IMR-90 (cell line): ENCODE measurements around the gene OLFML1. TPM values are rescaled to one million over a fixed set of nuclear protein-coding genes. Genes with fewer than 3 reads are reported as not detected.

Experiments used
- ATAC-seq: fragments of 200-7000 bp; cut with Tn5 transposase; 2 replicates; pipeline ENCODE4 v1.9.1; 2020; ENCODE audit warnings: low read depth, mild to moderate bottlenecking, moderate library complexity
- BruUV-seq: library from RNA; stranded (reverse); fragments of 400-500 nt; replicated peaks from 2 replicates; lab custom pipeline; 2021; lab: Mats Ljungman, UMichigan
- CTCF ChIA-PET: fragments of 300-600 bp; formaldehyde crosslinking; extraction: SDS; loops from one replicate; lab custom pipeline; 2021; ENCODE audit warnings: antibody characterized with exemption; lab: Yijun Ruan, JAX
- POLR2A ChIA-PET: fragments of 300-600 bp; sonication (Branson Sonifier 250); formaldehyde crosslinking; loops from one replicate; lab custom pipeline; 2022; ENCODE audit warnings: antibody characterized with exemption; ENCODE audit not compliant: unreplicated experiment; lab: Charles Lee
- DNase-seq: peaks from one replicate; pipeline ENCODE4 v3.0.0; 2013
- H2AFZ ChIP-seq: replicated peaks from 2 replicates; pipeline ENCODE3; 2013; ENCODE audit warnings: low read length, mild to moderate bottlenecking; ENCODE audit not compliant: poor library complexity
- H2AK5ac ChIP-seq: 2 replicates; pipeline ENCODE4 v1.6.1; 2013; ENCODE audit warnings: low read depth, low read length, inconsistent platforms
- H2AK9ac ChIP-seq: replicated peaks from 2 replicates; pipeline ENCODE3; 2013; ENCODE audit warnings: mild to moderate bottlenecking, low read depth, low read length, moderate library complexity; ENCODE audit not compliant: poor library complexity
- H2BK120ac ChIP-seq: 2 replicates; pipeline ENCODE4 v1.6.1; 2013; ENCODE audit warnings: low read depth, low read length, inconsistent platforms
- H2BK15ac ChIP-seq: 3 replicates; pipeline ENCODE4 v1.6.1; 2013; ENCODE audit warnings: low read depth, low read length, inconsistent platforms
- H2BK20ac ChIP-seq: 2 replicates; pipeline ENCODE4 v1.6.1; 2013; ENCODE audit warnings: low read depth, mild to moderate bottlenecking, inconsistent platforms, low read length, moderate library complexity
- H2BK5ac ChIP-seq: 2 replicates; pipeline ENCODE4 v1.6.1; 2013; ENCODE audit warnings: mild to moderate bottlenecking, low read depth, low read length, inconsistent platforms; ENCODE audit not compliant: poor library complexity, severe bottlenecking
- H3K14ac ChIP-seq: replicated peaks from 2 replicates; pipeline ENCODE4 v1.6.1; 2013; ENCODE audit warnings: low read depth, low read length, inconsistent platforms
- H3K18ac ChIP-seq: 2 replicates; pipeline ENCODE4 v1.6.1; 2013; ENCODE audit warnings: low read depth, low read length, control low read depth
- H3K23ac ChIP-seq: 2 replicates; pipeline ENCODE4 v1.6.1; 2013; ENCODE audit warnings: low read depth, low read length, inconsistent platforms
- H3K27ac ChIP-seq: 2 replicates; pipeline ENCODE4 v1.5.1; 2013; ENCODE audit warnings: mild to moderate bottlenecking, control low read depth, low read length; ENCODE audit not compliant: insufficient read depth
- H3K27me3 ChIP-seq: 2 replicates; pipeline ENCODE4 v1.6.1; 2013; ENCODE audit warnings: low read length; ENCODE audit not compliant: control insufficient read depth, insufficient read depth
- H3K36me3 ChIP-seq: 2 replicates; pipeline ENCODE4 v1.6.1; 2013; ENCODE audit warnings: low read length, mixed read lengths; ENCODE audit not compliant: control insufficient read depth, insufficient read depth
- H3K4ac ChIP-seq: 2 replicates; pipeline ENCODE4 v1.6.1; 2013; ENCODE audit warnings: low read depth, low read length, inconsistent platforms
- H3K4me1 ChIP-seq: 2 replicates; pipeline ENCODE4 v1.6.1; 2013; ENCODE audit warnings: low read length, mixed read lengths; ENCODE audit not compliant: control insufficient read depth, insufficient read depth
- H3K4me2 ChIP-seq: 2 replicates; pipeline ENCODE4 v1.6.1; 2013; ENCODE audit warnings: low read depth, mild to moderate bottlenecking, control low read depth, low read length, moderate library complexity
- H3K4me3 ChIP-seq: 2 replicates; pipeline ENCODE4 v1.5.1; 2013; ENCODE audit warnings: low read depth, mild to moderate bottlenecking, control low read depth, low read length, moderate library complexity; ENCODE audit not compliant: insufficient read depth
- H3K56ac ChIP-seq: 2 replicates; pipeline ENCODE4 v1.6.1; 2013; ENCODE audit warnings: low read length, inconsistent platforms; ENCODE audit not compliant: insufficient read depth; ENCODE audit errors: extremely low read depth
- H3K79me1 ChIP-seq, 2 experiments: 2 replicates each; pipeline ENCODE4 v1.6.1; 2013; ENCODE audit warnings: low read length in 2 of 2, inconsistent platforms in 1 of 2, low read depth in 1 of 2
- H3K9ac ChIP-seq: 2 replicates; pipeline ENCODE4 v1.6.1; 2013; ENCODE audit warnings: low read depth, low read length, control low read depth
- H3K9me1 ChIP-seq: 2 replicates; pipeline ENCODE4 v1.6.1; 2013; ENCODE audit warnings: low read length, inconsistent platforms; ENCODE audit not compliant: insufficient read depth
- H3K9me3 ChIP-seq: 2 replicates; pipeline ENCODE4 v1.6.1; 2013; ENCODE audit warnings: low read length; ENCODE audit not compliant: control insufficient read depth, insufficient read depth
- H4K20me1 ChIP-seq: 2 replicates; pipeline ENCODE4 v1.6.1; 2013; ENCODE audit warnings: low read length, inconsistent platforms; ENCODE audit not compliant: insufficient read depth
- H4K5ac ChIP-seq: 2 replicates; pipeline ENCODE4 v1.6.1; 2013; ENCODE audit warnings: mild to moderate bottlenecking, low read depth, low read length, control low read depth
- H4K8ac ChIP-seq, 2 experiments: 2 replicates each; pipeline ENCODE4 v1.6.1; 2013; ENCODE audit warnings: low read depth in 2 of 2, low read length in 2 of 2, control low read depth in 1 of 2, inconsistent platforms in 1 of 2
- H4K91ac ChIP-seq: 2 replicates; pipeline ENCODE4 v1.6.1; 2013; ENCODE audit warnings: low read depth, low read length, inconsistent platforms; ENCODE audit not compliant: insufficient read depth
- BHLHE40 ChIP-seq: fragments of 150-350 bp; IDR thresholded peaks from 2 replicates; pipeline ENCODE4 v1.6.1; 2016; ENCODE audit warnings: mild to moderate bottlenecking, low read depth, low read length
- CEBPB ChIP-seq: IDR thresholded peaks from 2 replicates; pipeline ENCODE4 v1.6.1; 2012; ENCODE audit warnings: low read depth, low read length, improper control_type of control experiment
- CHD1 ChIP-seq: IDR thresholded peaks from 2 replicates; pipeline ENCODE4 v1.6.1; 2012; ENCODE audit warnings: low read depth, low read length, improper control_type of control experiment
- FOS ChIP-seq: fragments of 150-350 bp; IDR thresholded peaks from 2 replicates; pipeline ENCODE4 v1.6.1; 2016; ENCODE audit warnings: low read depth, low read length
- MAFK ChIP-seq: IDR thresholded peaks from 2 replicates; pipeline ENCODE4 v1.6.1; 2012; ENCODE audit warnings: low read depth, low read length, improper control_type of control experiment
- MAZ ChIP-seq: IDR thresholded peaks from 2 replicates; pipeline ENCODE4 v1.6.1; 2012; ENCODE audit warnings: low read depth, mild to moderate bottlenecking, low read length, improper control_type of control experiment, moderate library complexity, borderline replicate concordance
- MXI1 ChIP-seq: IDR thresholded peaks from 2 replicates; pipeline ENCODE4 v1.6.1; 2012; ENCODE audit warnings: low read depth, mild to moderate bottlenecking, low read length, moderate library complexity, borderline replicate concordance
- NFE2L2 ChIP-seq: fragments of 150-350 bp; IDR thresholded peaks from 2 replicates; pipeline ENCODE4 v1.6.1; 2016; ENCODE audit warnings: low read depth, mild to moderate bottlenecking, low read length
- POLR2A ChIP-seq: IDR thresholded peaks from 2 replicates; pipeline ENCODE4 v1.6.1; 2012; ENCODE audit warnings: mild to moderate bottlenecking, low read depth, low read length
- RAD21 ChIP-seq: IDR thresholded peaks from 2 replicates; pipeline ENCODE4 v1.6.1; 2012; ENCODE audit warnings: low read length, improper control_type of control experiment
- RCOR1 ChIP-seq: IDR thresholded peaks from 2 replicates; pipeline ENCODE4 v1.6.1; 2012; ENCODE audit warnings: mild to moderate bottlenecking, low read length, improper control_type of control experiment; ENCODE audit not compliant: insufficient replicate concordance
- RFX5 ChIP-seq: IDR thresholded peaks from 2 replicates; pipeline ENCODE4 v1.8.0; 2012; ENCODE audit warnings: low read depth, mild to moderate bottlenecking, low read length, moderate library complexity
- SMC3 ChIP-seq: fragments of 150-350 bp; IDR thresholded peaks from 2 replicates; pipeline ENCODE4 v1.6.1; 2016; ENCODE audit warnings: low read depth, mild to moderate bottlenecking, antibody characterized with exemption, low read length, moderate library complexity
- WGBS, 2 experiments: methylation state at CpG; one replicate each; pipeline versions ENCODE4 v1.1.5 to v1.1.7; 2013; ENCODE audit warnings: missing lambda C conversion rate in 2 of 2; ENCODE audit not compliant: insufficient read length in 1 of 2; ENCODE audit errors: extremely low coverage in 2 of 2; 5-methylcytosine and 5-hydroxymethylcytosine counted together
- dilution Hi-C: fragments of 300-500 bp; cut with HindIII; formaldehyde crosslinking; loops from one replicate; pipeline ENCODE4 v1.14.3; 2018; ENCODE audit warnings: low sequenced_read_pairs; ENCODE audit not compliant: unreplicated experiment
- in situ Hi-C: fragments of 300-500 bp; cut with MboI; formaldehyde crosslinking; loops from 3 replicates; pipeline ENCODE4 v1.14.3; 2019; ENCODE audit warnings: low sequenced_read_pairs, inconsistent platforms, mixed read lengths
- intact Hi-C: fragments of 100-400 bp; cut with micrococcal nuclease; formaldehyde crosslinking; loops from 2 replicates; pipeline ENCODE4 v1.10.0; 2022
- polyA plus RNA-seq, 3 experiments: library from polyadenylated mRNA; depleted of rRNA; stranded (reverse); fragments of >200 nt; gene quantifications; 2 replicates each; pipeline ENCODE4 v1.2.3, GENCODE V29; 2012; ENCODE audit warnings: low replicate concordance in 1 of 3
- total RNA-seq: library from RNA; depleted of rRNA; stranded (reverse); fragments of >200 nt; gene quantifications from 2 replicates; pipeline ENCODE4 v1.2.3, GENCODE V29; 2012
- TF ChIP-seq, protein P1 (sequence below): fragments of 150-350 bp; IDR thresholded peaks from 2 replicates; pipeline ENCODE4 v1.6.1; 2016; ENCODE audit warnings: low read depth, mild to moderate bottlenecking, low read length, moderate library complexity, borderline replicate concordance
- TF ChIP-seq, protein P2 (sequence below): fragments of 150-350 bp; IDR thresholded peaks from 2 replicates; pipeline ENCODE4 v1.6.1; 2017; ENCODE audit warnings: mild to moderate bottlenecking, antibody characterized with exemption, low read length, low read depth
- TF ChIP-seq, protein P3 (sequence below): conservative IDR thresholded peaks from 2 replicates; pipeline ENCODE4 v1.5.1; 2012; ENCODE audit warnings: mild to moderate bottlenecking, low read depth, low read length, improper control_type of control experiment

Gene OLFML1
- total and polyA plus RNA-seq, 2 of the 4 experiments (the other 2 are of a cell fraction) = 0.10 to 0.18 TPM

DNA sequence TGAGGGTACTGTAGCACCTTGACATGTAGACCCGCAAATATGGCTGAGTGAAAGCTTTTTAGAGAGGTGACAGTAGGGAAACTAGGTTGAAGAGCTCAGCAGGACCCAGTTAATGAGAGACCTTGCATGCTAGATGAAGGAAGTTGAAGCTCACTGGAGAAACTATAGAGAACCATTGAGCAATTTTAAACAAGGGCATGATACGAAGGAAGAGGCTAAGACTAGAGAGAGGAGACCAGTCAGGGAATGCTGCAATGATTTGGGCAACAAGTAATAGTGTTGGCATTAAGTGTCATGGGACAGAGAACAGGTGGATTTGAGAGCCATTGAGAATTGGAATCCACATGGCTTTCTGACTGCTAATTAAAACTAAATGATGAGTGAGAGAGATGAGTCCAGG lies 4.1 kb downstream of the OLFML1 start:
- no peak for TF ChIP-seq CHD1
- no peak for TF ChIP-seq MAZ
- TF ChIP-seq, protein P1, sequence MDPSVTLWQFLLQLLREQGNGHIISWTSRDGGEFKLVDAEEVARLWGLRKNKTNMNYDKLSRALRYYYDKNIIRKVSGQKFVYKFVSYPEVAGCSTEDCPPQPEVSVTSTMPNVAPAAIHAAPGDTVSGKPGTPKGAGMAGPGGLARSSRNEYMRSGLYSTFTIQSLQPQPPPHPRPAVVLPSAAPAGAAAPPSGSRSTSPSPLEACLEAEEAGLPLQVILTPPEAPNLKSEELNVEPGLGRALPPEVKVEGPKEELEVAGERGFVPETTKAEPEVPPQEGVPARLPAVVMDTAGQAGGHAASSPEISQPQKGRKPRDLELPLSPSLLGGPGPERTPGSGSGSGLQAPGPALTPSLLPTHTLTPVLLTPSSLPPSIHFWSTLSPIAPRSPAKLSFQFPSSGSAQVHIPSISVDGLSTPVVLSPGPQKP = no peak
- TF ChIP-seq RAD21 = no peak
- TF ChIP-seq SMC3 = no peak
- no peak for TF ChIP-seq CEBPB
- TF ChIP-seq FOS = no peak
- no peak for TF ChIP-seq RFX5
- no peak for TF ChIP-seq POLR2A
- TF ChIP-seq, protein P2, sequence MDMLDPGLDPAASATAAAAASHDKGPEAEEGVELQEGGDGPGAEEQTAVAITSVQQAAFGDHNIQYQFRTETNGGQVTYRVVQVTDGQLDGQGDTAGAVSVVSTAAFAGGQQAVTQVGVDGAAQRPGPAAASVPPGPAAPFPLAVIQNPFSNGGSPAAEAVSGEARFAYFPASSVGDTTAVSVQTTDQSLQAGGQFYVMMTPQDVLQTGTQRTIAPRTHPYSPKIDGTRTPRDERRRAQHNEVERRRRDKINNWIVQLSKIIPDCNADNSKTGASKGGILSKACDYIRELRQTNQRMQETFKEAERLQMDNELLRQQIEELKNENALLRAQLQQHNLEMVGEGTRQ = no peak
- TF ChIP-seq, protein P3, sequence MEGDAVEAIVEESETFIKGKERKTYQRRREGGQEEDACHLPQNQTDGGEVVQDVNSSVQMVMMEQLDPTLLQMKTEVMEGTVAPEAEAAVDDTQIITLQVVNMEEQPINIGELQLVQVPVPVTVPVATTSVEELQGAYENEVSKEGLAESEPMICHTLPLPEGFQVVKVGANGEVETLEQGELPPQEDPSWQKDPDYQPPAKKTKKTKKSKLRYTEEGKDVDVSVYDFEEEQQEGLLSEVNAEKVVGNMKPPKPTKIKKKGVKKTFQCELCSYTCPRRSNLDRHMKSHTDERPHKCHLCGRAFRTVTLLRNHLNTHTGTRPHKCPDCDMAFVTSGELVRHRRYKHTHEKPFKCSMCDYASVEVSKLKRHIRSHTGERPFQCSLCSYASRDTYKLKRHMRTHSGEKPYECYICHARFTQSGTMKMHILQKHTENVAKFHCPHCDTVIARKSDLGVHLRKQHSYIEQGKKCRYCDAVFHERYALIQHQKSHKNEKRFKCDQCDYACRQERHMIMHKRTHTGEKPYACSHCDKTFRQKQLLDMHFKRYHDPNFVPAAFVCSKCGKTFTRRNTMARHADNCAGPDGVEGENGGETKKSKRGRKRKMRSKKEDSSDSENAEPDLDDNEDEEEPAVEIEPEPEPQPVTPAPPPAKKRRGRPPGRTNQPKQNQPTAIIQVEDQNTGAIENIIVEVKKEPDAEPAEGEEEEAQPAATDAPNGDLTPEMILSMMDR = no peak
- no peak for TF ChIP-seq RCOR1
- no peak for TF ChIP-seq MAFK
- no peak for TF ChIP-seq BHLHE40
- no peak for TF ChIP-seq MXI1
- no peak for TF ChIP-seq NFE2L2
- Histone ChIP-seq H4K8ac (no peak overlapping the region), H3K79me1 (no peaks in the 10 kb centered on the region), H3K9ac (no peak overlapping the region), H4K20me1 (no peaks in the 10 kb centered on the region), H3K4me2 (no peak overlapping the region), H3K27me3 (peaks cover 3% of the 10 kb centered on the region; the same call in 1 of the 2 replicates), H3K27ac (no peak overlapping the region), H2BK5ac (no peak overlapping the region), H3K4me3 (no peak overlapping the region), H3K23ac (no peak overlapping the region), H2AFZ (no peak overlapping the region), H2AK5ac (no peak overlapping the region), H4K5ac (no peak overlapping the region), H2AK9ac (no peak overlapping the region), H3K14ac (no peak overlapping the region), H3K36me3 (no peaks in the 10 kb centered on the region), H3K18ac (no peak overlapping the region), H2BK15ac (no peak overlapping the region), H2BK20ac (no peak overlapping the region), H3K56ac (no peak overlapping the region), H3K9me3 (no peaks in the 10 kb centered on the region), H3K4ac (no peak overlapping the region), H4K91ac (no peak overlapping the region), H2BK120ac (no peak overlapping the region), H3K9me1 (no peaks in the 10 kb centered on the region), H3K4me1 (no peaks in the 10 kb centered on the region)
- intact Hi-C loops (no loop called here), dilution Hi-C loops (no loop called here), in situ Hi-C loops (no loop called here)
- no peak for DNase-seq
- CTCF ChIA-PET = no interaction called here
- WGBS, 2 experiments = 46% methylated on average over 2 of the region's 2 CpGs; no CpG with 5 or more reads in 1 of the 2 experiments
- POLR2A ChIA-PET = no interaction called here
- no TSS peak for BruUV-seq
- no peak for ATAC-seq
